CD14-positive monocyte (primary cell): ENCODE results near the gene ANKRD17. TPM values are rescaled to one million over a fixed set of nuclear protein-coding genes. Genes with fewer than 3 reads are reported as not detected.

Experiments
- DNase-seq, 3 donors: peaks; one replicate each; pipeline ENCODE4 v3.0.0-alpha.2; 2011 to 2022
- H2AFZ ChIP-seq: 2 replicates; pipeline ENCODE4 v1.6.0; 2012; ENCODE audit warnings: mild to moderate bottlenecking, low read depth, low read length, inconsistent platforms; ENCODE audit not compliant: insufficient read depth, poor library complexity, severe bottlenecking
- H3K27ac ChIP-seq, 2 donors: 1 replicate in 1 of 2; 2 replicates in 1 of 2; pipeline ENCODE4 v1.5.1; 2012 to 2013; ENCODE audit warnings: low read length in 2 of 2, control low read depth in 1 of 2, inconsistent platforms in 1 of 2, low read depth in 1 of 2, mild to moderate bottlenecking in 1 of 2
- H3K27me3 ChIP-seq, 2 donors: one replicate each; pipeline versions ENCODE4 v1.6.0 to v1.6.1; 2011 to 2013; ENCODE audit warnings: low read length in 2 of 2; ENCODE audit not compliant: control insufficient read depth in 2 of 2, insufficient read depth in 2 of 2
- H3K36me3 ChIP-seq, 2 donors: replicated peaks in 1 of 2; 1 replicate in 1 of 2; 2 replicates in 1 of 2; pipeline versions ENCODE4 v1.5.1 to v1.6.1; 2012 to 2013; ENCODE audit warnings: low read length in 2 of 2, control low read depth in 1 of 2, inconsistent platforms in 1 of 2, mild to moderate bottlenecking in 1 of 2; ENCODE audit not compliant: insufficient read depth in 2 of 2, control insufficient read depth in 1 of 2
- H3K4me1 ChIP-seq, 2 donors: 1 replicate in 1 of 2; 2 replicates in 1 of 2; pipeline versions ENCODE4 v1.5.1 to v1.6.1; 2012 to 2013; ENCODE audit warnings: low read length in 2 of 2, control low read depth in 1 of 2, inconsistent platforms in 1 of 2, mild to moderate bottlenecking in 1 of 2, moderate library complexity in 1 of 2; ENCODE audit not compliant: insufficient read depth in 2 of 2, control insufficient read depth in 1 of 2
- H3K4me2 ChIP-seq: replicated peaks from 2 replicates; pipeline ENCODE3; 2012; ENCODE audit warnings: low read length, moderate library complexity, mild to moderate bottlenecking; ENCODE audit not compliant: poor library complexity, severe bottlenecking; ENCODE audit errors: extremely low read depth
- H3K4me3 ChIP-seq, 3 experiments: fragments of 200-600 bp in 1 of 3; sonication (generic) in 1 of 3; replicated peaks in 1 of 3; 1 replicate in 2 of 3; 2 replicates in 1 of 3; pipeline ENCODE4 v1.5.1; 2011 to 2013; ENCODE audit warnings: low read length in 3 of 3, mild to moderate bottlenecking in 3 of 3, control low read depth in 2 of 3, low read depth in 2 of 3, inconsistent platforms in 1 of 3, moderate library complexity in 1 of 3
- H3K79me2 ChIP-seq: 2 replicates; pipeline ENCODE4 v1.6.0; 2012; ENCODE audit warnings: mild to moderate bottlenecking, control low read depth, inconsistent platforms, low read length, moderate library complexity; ENCODE audit not compliant: insufficient read depth
- H3K9ac ChIP-seq: 2 replicates; pipeline ENCODE4 v1.6.0; 2017; ENCODE audit warnings: low read length, mild to moderate bottlenecking; ENCODE audit not compliant: insufficient read depth, poor library complexity, severe bottlenecking
- H3K9me3 ChIP-seq, 2 donors: replicated peaks in 1 of 2; 1 replicate in 1 of 2; 2 replicates in 1 of 2; pipeline versions ENCODE4 v1.5.1 to v1.6.1; 2012 to 2013; ENCODE audit warnings: low read length in 2 of 2, control low read depth in 1 of 2; ENCODE audit not compliant: control insufficient read depth in 1 of 2, insufficient read depth in 1 of 2
- H4K20me1 ChIP-seq: 2 replicates; pipeline ENCODE4 v1.6.0; 2012; ENCODE audit warnings: mild to moderate bottlenecking, low read length, control low read depth, moderate library complexity; ENCODE audit not compliant: insufficient read depth
- H3K27ac Mint-ChIP-seq, 7 donors: one replicate each; pipeline ENCODE4 v1.8.0; 2020; ENCODE audit warnings: mild to moderate bottlenecking in 7 of 7, mixed read lengths in 7 of 7, moderate library complexity in 6 of 7, inconsistent platforms in 2 of 7
- H3K27me3 Mint-ChIP-seq, 3 donors: one replicate each; pipeline ENCODE4 v1.8.0; 2021 to 2022; ENCODE audit warnings: low read depth in 3 of 3, mild to moderate bottlenecking in 3 of 3, mixed read lengths in 3 of 3, moderate library complexity in 3 of 3, inconsistent platforms in 1 of 3
- H3K36me3 Mint-ChIP-seq, 2 donors: one replicate each; pipeline ENCODE4 v1.8.0; 2020; ENCODE audit warnings: mixed read lengths in 2 of 2, inconsistent platforms in 1 of 2, mild to moderate bottlenecking in 1 of 2
- H3K4me1 Mint-ChIP-seq: one replicate; pipeline ENCODE4 v1.8.0; 2020; ENCODE audit warnings: mild to moderate bottlenecking, mixed read lengths
- H3K4me3 Mint-ChIP-seq, 2 donors: one replicate each; pipeline ENCODE4 v1.8.0; 2020; ENCODE audit warnings: mild to moderate bottlenecking in 2 of 2, mixed read lengths in 2 of 2, moderate library complexity in 1 of 2
- H3K9me3 Mint-ChIP-seq, 7 donors: one replicate each; pipeline ENCODE4 v1.8.0; 2020 to 2022; ENCODE audit warnings: mixed read lengths in 7 of 7, mild to moderate bottlenecking in 6 of 7, moderate library complexity in 6 of 7, inconsistent platforms in 2 of 7
- CTCF ChIP-seq: fragments of 200-600 bp; IDR thresholded peaks from one replicate; pipeline ENCODE4 v1.8.0; 2022; ENCODE audit warnings: antibody characterized with exemption, mild to moderate bottlenecking
- WGBS: methylation state at CpG from one replicate; pipeline ENCODE4 v1.1.5; 2013; ENCODE audit warnings: missing lambda C conversion rate; ENCODE audit not compliant: insufficient coverage; 5-methylcytosine and 5-hydroxymethylcytosine counted together
- intact Hi-C, 2 donors: fragments of 100-400 bp; cut with micrococcal nuclease; formaldehyde crosslinking; loops; one replicate each; pipeline versions ENCODE4 v1.15.0 to v1.15.1; 2023
- polyA plus RNA-seq, 3 donors: library from polyadenylated mRNA; depleted of rRNA in 1 of 3; unstranded in 2 of 3; stranded (reverse) in 1 of 3; fragments of 300-500 nt in 2 of 3; fragments of >200 nt in 1 of 3; fragmentation: Illumina TruSeq in 2 of 3; gene quantifications; 1 replicate in 2 of 3; 2 replicates in 1 of 3; pipeline ENCODE4 v1.2.3, GENCODE V29; 2012 to 2021

Gene ANKRD17
- polyA plus RNA-seq, 3 donors = 5.3 to 18.9 (median 9.0) TPM

GRCh38 chr4:73099143-73099542 lies 159.5 kb downstream of the ANKRD17 start:
- Mint-ChIP-seq H3K27me3 (no peaks in the 10 kb centered on the region), H3K9me3 (no peaks in the 10 kb centered on the region), H3K36me3 (peaks cover 50 to 79% of the 10 kb centered on the region in 2 donors), H3K27ac (peak overlapping the region in 4 of 7 donors; percentile 58 to 66 (median 61)), H3K4me1 (no peaks in the 10 kb centered on the region), H3K4me3 (no peak overlapping the region)
- Histone ChIP-seq H3K4me3 (no peak overlapping the region), H3K4me1 (no peaks in the 10 kb centered on the region), H3K9ac (no peak overlapping the region), H3K79me2 (no peaks in the 10 kb centered on the region), H3K4me2 (no peak overlapping the region), H2AFZ (no peak overlapping the region), H4K20me1 (no peaks in the 10 kb centered on the region), H3K9me3 (no peaks in the 10 kb centered on the region), H3K27me3 (no peaks in the 10 kb centered on the region), H3K27ac (peak overlapping the region in 1 of 2 donors; percentile 28), H3K36me3 (peaks cover 76 to 91% of the 10 kb centered on the region in 2 donors)
- intact Hi-C loops = no loop called here
- DNase-seq = no peak
- TF ChIP-seq CTCF = no peak
- 97% methylated on average over 4 of the region's 7 CpGs for WGBS

GRCh38 chr4:73098713-73099112 lies 159.9 kb downstream of the ANKRD17 start:
- Histone ChIP-seq H2AFZ (no peak overlapping the region), H3K9me3 (no peaks in the 10 kb centered on the region), H3K36me3 (peaks cover 78 to 91% of the 10 kb centered on the region in 2 donors), H3K9ac (no peak overlapping the region), H3K27me3 (no peaks in the 10 kb centered on the region), H3K4me1 (no peaks in the 10 kb centered on the region), H3K4me3 (no peak overlapping the region), H3K27ac (peak overlapping the region in 1 of 2 donors; percentile 28), H4K20me1 (no peaks in the 10 kb centered on the region), H3K79me2 (no peaks in the 10 kb centered on the region), H3K4me2 (no peak overlapping the region)
- Mint-ChIP-seq H3K9me3 (no peaks in the 10 kb centered on the region), H3K4me1 (no peaks in the 10 kb centered on the region), H3K27me3 (no peaks in the 10 kb centered on the region), H3K27ac (peak overlapping the region in 3 of 7 donors; percentile 43 to 66 (median 59)), H3K36me3 (peaks cover 53 to 80% of the 10 kb centered on the region in 2 donors), H3K4me3 (no peak overlapping the region)
- 95% methylated on average over 5 of the region's 7 CpGs for WGBS
- intact Hi-C loops = no loop called here
- DNase-seq = no peak
- no peak for TF ChIP-seq CTCF
